PC-9 (cell line): Measurements from ENCODE around the gene IZUMO2. TPM values are rescaled to one million over a fixed set of nuclear protein-coding genes. Genes with fewer than 3 reads are reported as not detected.
"Not testable (repeated sequence)": the region's sequence is repeated elsewhere in the genome, so short reads cannot be mapped to it uniquely, and the experiment has no call there.

Source experiments
- BruUV-seq: library from RNA; stranded (reverse); fragments of 400-500 nt; replicated peaks from 2 replicates; lab custom pipeline; 2021; lab: Mats Ljungman, UMichigan
- CTCF ChIA-PET: fragments of 300-600 bp; sonication (Branson Sonifier 250); formaldehyde crosslinking; loops from one replicate; lab custom pipeline; 2022; ENCODE audit warnings: antibody characterized with exemption; lab: Charles Lee
- POLR2A ChIA-PET: fragments of 300-600 bp; sonication (Branson Sonifier 250); formaldehyde crosslinking; loops from one replicate; lab custom pipeline; 2022; ENCODE audit warnings: antibody characterized with exemption; ENCODE audit not compliant: unreplicated experiment; lab: Charles Lee
- DNase-seq, 2 experiments: peaks; one replicate each; pipeline versions ENCODE4 v3.0.0 to v3.0.0-alpha.2; 2015 to 2022; ENCODE audit warnings: mixed read lengths in 1 of 2
- H2AFZ ChIP-seq: fragments of 200-600 bp; sonication (generic); 2 replicates; pipeline ENCODE4 v1.8.1; 2017; ENCODE audit warnings: antibody characterized with exemption
- H3F3A ChIP-seq: fragments of 200-600 bp; sonication (generic); 2 replicates; pipeline ENCODE4 v1.8.1; 2017; ENCODE audit warnings: antibody characterized with exemption, mild to moderate bottlenecking, low read depth; ENCODE audit not compliant: insufficient read depth
- H3K27ac ChIP-seq: fragments of 200-600 bp; sonication (generic); 2 replicates; pipeline ENCODE4 v1.6.1; 2016; ENCODE audit warnings: mixed run types
- H3K27me3 ChIP-seq: fragments of 200-600 bp; sonication (generic); 2 replicates; pipeline ENCODE4 v1.6.1; 2016; ENCODE audit warnings: low read depth, mixed run types; ENCODE audit not compliant: insufficient read depth
- H3K36me3 ChIP-seq: fragments of 200-600 bp; sonication (generic); 2 replicates; pipeline ENCODE4 v1.6.1; 2016; ENCODE audit warnings: low read depth, mixed run types
- H3K4me1 ChIP-seq: fragments of 200-600 bp; sonication (generic); replicated peaks from 2 replicates; pipeline ENCODE4 v1.6.1; 2016; ENCODE audit warnings: mixed run types; ENCODE audit not compliant: insufficient read depth
- H3K4me2 ChIP-seq: fragments of 200-600 bp; sonication (generic); 2 replicates; pipeline ENCODE4 v1.6.1; 2017; ENCODE audit warnings: mixed run types
- H3K4me3 ChIP-seq: fragments of 200-600 bp; sonication (generic); 2 replicates; pipeline ENCODE4 v1.6.1; 2016; ENCODE audit warnings: mixed run types
- H3K79me2 ChIP-seq: fragments of 200-600 bp; sonication (generic); 2 replicates; pipeline ENCODE4 v1.6.1; 2017; ENCODE audit warnings: low read depth, mixed run types
- H3K9me2 ChIP-seq: fragments of 200-600 bp; sonication (generic); 2 replicates; pipeline ENCODE4 v1.8.1; 2017; ENCODE audit warnings: mild to moderate bottlenecking; ENCODE audit not compliant: insufficient read depth
- H3K9me3 ChIP-seq: fragments of 200-600 bp; sonication (generic); 2 replicates; pipeline ENCODE4 v1.8.1; 2016; ENCODE audit warnings: low read depth; ENCODE audit not compliant: insufficient read depth
- H4K20me1 ChIP-seq: fragments of 200-600 bp; sonication (generic); 2 replicates; pipeline ENCODE4 v1.8.1; 2017; ENCODE audit not compliant: insufficient read depth
- intact Hi-C: fragments of 100-400 bp; cut with micrococcal nuclease; formaldehyde crosslinking; loops from one replicate; pipeline ENCODE4 v1.10.0; 2022; ENCODE audit not compliant: unreplicated experiment
- total RNA-seq: library from RNA; stranded (reverse); gene quantifications from 2 replicates; pipeline ENCODE4 v1.2.3, GENCODE V29; 2021
- TF ChIP-seq, protein P1 (sequence below): fragments of 200-600 bp; sonication (generic); conservative IDR thresholded peaks from 2 replicates; pipeline ENCODE4 v1.6.1; 2017; ENCODE audit warnings: mixed run types, antibody characterized with exemption, mild to moderate bottlenecking, moderate library complexity

IZUMO2 gene
- total RNA-seq, 1 experiment from 2014 or later, result not detected

DNA sequence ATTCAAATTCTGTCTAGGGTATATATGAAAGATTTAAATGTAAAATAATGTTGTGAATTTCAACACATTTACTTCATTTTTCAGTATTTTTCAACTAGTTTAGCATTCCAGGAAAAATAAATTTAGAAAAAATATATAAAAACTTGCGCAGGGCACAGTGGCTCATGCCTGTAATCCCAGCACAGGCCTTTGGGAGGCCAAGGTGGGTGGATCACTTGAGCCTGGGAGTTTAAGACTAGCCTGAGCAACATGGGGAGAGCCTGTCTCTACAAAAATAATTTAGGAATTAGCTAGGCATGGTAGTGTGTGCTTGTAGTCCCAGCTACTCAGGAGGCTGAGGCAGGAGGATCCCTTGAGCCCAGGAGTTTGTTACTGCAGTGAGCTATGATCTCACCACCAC lies 21.2 kb downstream of the IZUMO2 start:
- H3K4me3 ChIP-seq, H3K9me2 ChIP-seq, H3K36me3 ChIP-seq, H3K4me1 ChIP-seq, H3K9me3 ChIP-seq, BruUV-seq, H3K79me2 ChIP-seq, H3K4me2 ChIP-seq, H3K27ac ChIP-seq, POLR2A ChIA-PET, H4K20me1 ChIP-seq, H3F3A ChIP-seq, H3K27me3 ChIP-seq, H2AFZ ChIP-seq, intact Hi-C loops, DNase-seq: not testable (repeated sequence)
- CTCF ChIA-PET, result interaction anchor here (0.6 kb wide), 1 partner anchor 512 kb away, joined by 7 read pairs; no protein-coding TSS in a partner anchor
- TF ChIP-seq, protein P1, sequence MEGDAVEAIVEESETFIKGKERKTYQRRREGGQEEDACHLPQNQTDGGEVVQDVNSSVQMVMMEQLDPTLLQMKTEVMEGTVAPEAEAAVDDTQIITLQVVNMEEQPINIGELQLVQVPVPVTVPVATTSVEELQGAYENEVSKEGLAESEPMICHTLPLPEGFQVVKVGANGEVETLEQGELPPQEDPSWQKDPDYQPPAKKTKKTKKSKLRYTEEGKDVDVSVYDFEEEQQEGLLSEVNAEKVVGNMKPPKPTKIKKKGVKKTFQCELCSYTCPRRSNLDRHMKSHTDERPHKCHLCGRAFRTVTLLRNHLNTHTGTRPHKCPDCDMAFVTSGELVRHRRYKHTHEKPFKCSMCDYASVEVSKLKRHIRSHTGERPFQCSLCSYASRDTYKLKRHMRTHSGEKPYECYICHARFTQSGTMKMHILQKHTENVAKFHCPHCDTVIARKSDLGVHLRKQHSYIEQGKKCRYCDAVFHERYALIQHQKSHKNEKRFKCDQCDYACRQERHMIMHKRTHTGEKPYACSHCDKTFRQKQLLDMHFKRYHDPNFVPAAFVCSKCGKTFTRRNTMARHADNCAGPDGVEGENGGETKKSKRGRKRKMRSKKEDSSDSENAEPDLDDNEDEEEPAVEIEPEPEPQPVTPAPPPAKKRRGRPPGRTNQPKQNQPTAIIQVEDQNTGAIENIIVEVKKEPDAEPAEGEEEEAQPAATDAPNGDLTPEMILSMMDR, result peak; percentile 40; the same call in 1 of the 2 replicates

DNA sequence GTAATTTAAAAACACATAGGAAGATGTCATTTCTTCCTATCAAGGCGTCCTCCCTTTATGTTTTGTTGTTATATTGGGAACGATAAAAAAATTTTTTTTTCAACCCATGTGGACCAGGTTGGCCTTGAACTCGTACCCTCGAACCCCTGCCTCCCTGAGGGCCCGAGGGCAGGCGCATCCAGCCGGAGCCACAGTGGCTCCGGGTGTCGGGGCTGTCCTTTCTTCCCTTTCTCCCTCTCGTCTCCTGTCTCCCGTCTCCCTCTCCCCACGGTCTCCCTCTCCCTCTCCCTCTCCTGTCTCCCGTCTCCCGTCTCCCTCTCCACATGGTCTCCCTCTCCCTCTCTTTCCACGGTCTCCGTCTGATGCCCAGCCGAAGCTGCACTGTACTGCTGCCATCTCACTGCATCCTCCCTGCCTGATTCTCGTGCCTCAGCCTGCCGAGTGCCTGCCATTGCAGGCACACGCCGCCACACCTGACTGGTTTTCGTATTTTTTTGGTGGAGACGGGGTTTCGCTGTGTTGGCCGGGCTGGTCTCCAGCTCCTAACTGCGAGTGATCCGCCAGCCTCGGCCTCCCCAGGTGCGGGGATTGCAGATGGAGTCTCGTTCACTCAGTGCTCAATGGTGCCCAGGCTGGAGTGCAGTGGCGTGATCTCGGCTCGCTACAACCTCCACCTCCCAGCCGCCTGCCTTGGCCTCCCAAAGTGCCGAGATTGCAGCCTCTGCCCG lies 22.8 kb downstream of the IZUMO2 start:
- TF ChIP-seq, protein P1, result 0 out of 2 replicates have a peak, but pooled peaks have one; percentile 17
- peaks cover 18% of the 10 kb centered on the region for H3K27me3 ChIP-seq
- H3K27ac ChIP-seq, H2AFZ ChIP-seq, H3K4me2 ChIP-seq, DNase-seq, H3K9me2 ChIP-seq, H4K20me1 ChIP-seq, POLR2A ChIA-PET, H3K9me3 ChIP-seq, H3K79me2 ChIP-seq, H3K4me1 ChIP-seq, intact Hi-C loops, H3F3A ChIP-seq, BruUV-seq, H3K36me3 ChIP-seq, H3K4me3 ChIP-seq: not testable (repeated sequence)
- CTCF ChIA-PET, result interaction anchor here (0.6 kb wide), 1 partner anchor 18 kb away, joined by 3 read pairs; no protein-coding TSS in a partner anchor

DNA sequence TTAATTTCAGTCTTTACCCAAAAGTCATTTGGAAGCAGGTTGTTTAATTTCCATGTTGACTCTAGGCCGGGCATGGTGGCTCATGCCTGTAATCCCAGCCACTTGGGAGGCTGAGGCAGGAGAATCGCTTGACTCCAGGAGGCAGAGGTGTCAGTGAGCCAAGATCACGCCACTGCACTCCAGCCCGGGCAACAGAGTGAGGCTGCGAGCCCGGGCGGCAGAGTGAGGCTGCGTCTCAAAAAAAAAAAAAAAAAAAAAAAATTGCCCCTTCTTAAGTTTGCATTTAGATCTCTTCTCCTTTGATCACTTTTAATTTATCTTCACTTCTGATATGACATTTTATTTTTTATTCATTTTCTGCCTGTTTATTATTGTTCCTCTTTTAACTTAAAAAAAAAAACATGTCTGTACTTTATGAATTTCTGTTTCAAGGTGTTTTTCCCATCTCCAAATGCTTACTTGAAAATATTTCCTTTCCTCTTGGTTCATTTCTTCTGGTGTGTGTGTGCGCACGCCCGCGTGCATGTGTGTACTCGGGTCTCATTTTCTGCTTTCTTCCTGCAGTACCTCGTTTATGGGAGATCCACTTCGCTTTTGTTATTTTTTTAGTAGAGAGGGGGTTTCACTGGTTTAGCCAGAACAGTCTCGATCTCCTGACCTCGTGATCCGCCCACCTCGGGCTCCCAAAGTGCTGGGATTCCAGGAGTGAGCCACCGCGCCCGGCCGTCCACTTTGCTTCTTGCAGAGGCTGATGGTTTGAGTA lies 26.3 kb downstream of the IZUMO2 start:
- DNase-seq, H3F3A ChIP-seq, H3K27ac ChIP-seq, H3K9me2 ChIP-seq, BruUV-seq, H2AFZ ChIP-seq, H3K4me1 ChIP-seq, H4K20me1 ChIP-seq, intact Hi-C loops, POLR2A ChIA-PET, H3K36me3 ChIP-seq, H3K9me3 ChIP-seq, H3K79me2 ChIP-seq: not testable (repeated sequence)
- H3K4me2 ChIP-seq, result peak overlapping the region; percentile 47
- TF ChIP-seq, protein P1, result peak; percentile 61
- H3K4me3 ChIP-seq, result peak overlapping the region; percentile 8; the same call in 1 of the 2 replicates
- peaks cover 28% of the 10 kb centered on the region for H3K27me3 ChIP-seq
- CTCF ChIA-PET, result interaction anchor here (0.6 kb wide), 1 partner anchor 87 kb away, joined by 3 read pairs; no protein-coding TSS in a partner anchor

DNA sequence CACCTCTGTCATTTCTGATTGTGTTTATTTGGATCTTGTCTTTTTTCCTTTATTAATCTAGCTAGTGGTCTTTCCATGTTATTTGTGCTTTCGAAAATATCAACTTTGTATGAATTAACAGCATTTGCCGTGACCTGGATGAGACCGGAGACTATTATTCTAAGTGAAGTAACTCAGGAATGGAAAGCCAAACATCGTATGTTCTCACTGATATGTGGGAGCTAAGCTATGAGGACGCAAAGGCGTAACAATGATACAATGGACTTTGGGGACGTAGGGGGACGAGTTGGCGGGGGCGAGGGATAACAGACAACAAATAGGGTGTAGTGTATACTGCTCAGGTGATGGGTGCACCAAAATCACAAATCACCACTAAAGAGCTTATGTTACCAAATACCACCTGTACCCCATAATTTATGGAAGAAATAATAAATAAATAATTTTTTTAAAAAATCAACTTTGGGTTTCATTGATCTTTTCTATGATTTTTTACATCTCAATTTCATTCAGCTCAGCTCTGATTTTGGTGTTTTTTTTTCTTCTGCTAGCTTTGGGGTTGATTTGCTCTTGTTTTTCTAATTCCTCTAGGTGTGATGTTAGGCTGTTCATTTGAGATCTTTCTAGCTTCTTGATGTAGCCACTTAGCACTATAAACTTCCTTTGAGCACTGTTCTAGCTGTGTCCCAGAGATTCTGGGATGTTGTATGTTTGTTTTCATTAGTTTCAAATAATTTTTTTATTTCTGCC lies 27.1 kb downstream of the IZUMO2 start:
- H3K9me3 ChIP-seq, intact Hi-C loops, H2AFZ ChIP-seq, DNase-seq, H3K4me3 ChIP-seq, H3F3A ChIP-seq, H4K20me1 ChIP-seq, H3K9me2 ChIP-seq, H3K4me2 ChIP-seq, H3K4me1 ChIP-seq, H3K79me2 ChIP-seq, BruUV-seq, H3K27ac ChIP-seq, H3K36me3 ChIP-seq: not testable (repeated sequence)
- POLR2A ChIA-PET, result interaction anchor here (0.6 to 0.7 kb wide), 3 partner anchors 92 to 1788 kb away, joined by 5 to 9 read pairs (median 5); no protein-coding TSS in a partner anchor
- CTCF ChIA-PET, result interaction anchor here (0.6 to 0.7 kb wide), 4 partner anchors 86 to 810 kb away, joined by 3 read pairs; no protein-coding TSS in a partner anchor
- H3K27me3 ChIP-seq, result peaks cover 28% of the 10 kb centered on the region
